BJ (cell line): Measurements from ENCODE around the gene PLBD2. TPM values are rescaled to one million over a fixed set of nuclear protein-coding genes. Genes with fewer than 3 reads are reported as not detected.

Experiments
- CTCF ChIA-PET: fragments of 350-600 bp; formaldehyde crosslinking; extraction: SDS; loops from one replicate; lab custom pipeline; 2021; ENCODE audit warnings: antibody characterized with exemption, inconsistent platforms; lab: Yijun Ruan, JAX
- POLR2A ChIA-PET: fragments of 300-600 bp; sonication (Branson Sonifier 250); formaldehyde crosslinking; extraction: SDS; loops from one replicate; lab custom pipeline; 2021; ENCODE audit warnings: antibody characterized with exemption; lab: Charles Lee
- DNase-seq: peaks from one replicate; pipeline ENCODE4 v3.0.0-alpha.2; 2011; ENCODE audit warnings: low read depth
- H3K27me3 ChIP-seq: 2 replicates; pipeline ENCODE4 v1.6.0; 2011; ENCODE audit warnings: low read length; ENCODE audit not compliant: control insufficient read depth, insufficient read depth
- H3K36me3 ChIP-seq: 2 replicates; pipeline ENCODE4 v1.5.1; 2011; ENCODE audit warnings: low read length; ENCODE audit not compliant: control insufficient read depth, insufficient read depth
- H3K4me3 ChIP-seq: 2 replicates; pipeline ENCODE4 v1.5.1; 2011; ENCODE audit warnings: low read depth, mild to moderate bottlenecking, control low read depth, low read length
- polyA plus RNA-seq: library from polyadenylated mRNA; depleted of rRNA; stranded (reverse); fragments of >200 nt; gene quantifications from 2 replicates; pipeline ENCODE4 v1.2.3, GENCODE V29; 2011
- TF ChIP-seq, protein P1 (sequence below): IDR thresholded peaks from 2 replicates; pipeline ENCODE4 v1.5.1; 2011; ENCODE audit warnings: low read depth, mild to moderate bottlenecking, control low read depth, inconsistent platforms, low read length, moderate library complexity; ENCODE audit not compliant: insufficient read depth

PLBD2 gene
- polyA plus RNA-seq, 1 experiment: 30.9 TPM

DNA sequence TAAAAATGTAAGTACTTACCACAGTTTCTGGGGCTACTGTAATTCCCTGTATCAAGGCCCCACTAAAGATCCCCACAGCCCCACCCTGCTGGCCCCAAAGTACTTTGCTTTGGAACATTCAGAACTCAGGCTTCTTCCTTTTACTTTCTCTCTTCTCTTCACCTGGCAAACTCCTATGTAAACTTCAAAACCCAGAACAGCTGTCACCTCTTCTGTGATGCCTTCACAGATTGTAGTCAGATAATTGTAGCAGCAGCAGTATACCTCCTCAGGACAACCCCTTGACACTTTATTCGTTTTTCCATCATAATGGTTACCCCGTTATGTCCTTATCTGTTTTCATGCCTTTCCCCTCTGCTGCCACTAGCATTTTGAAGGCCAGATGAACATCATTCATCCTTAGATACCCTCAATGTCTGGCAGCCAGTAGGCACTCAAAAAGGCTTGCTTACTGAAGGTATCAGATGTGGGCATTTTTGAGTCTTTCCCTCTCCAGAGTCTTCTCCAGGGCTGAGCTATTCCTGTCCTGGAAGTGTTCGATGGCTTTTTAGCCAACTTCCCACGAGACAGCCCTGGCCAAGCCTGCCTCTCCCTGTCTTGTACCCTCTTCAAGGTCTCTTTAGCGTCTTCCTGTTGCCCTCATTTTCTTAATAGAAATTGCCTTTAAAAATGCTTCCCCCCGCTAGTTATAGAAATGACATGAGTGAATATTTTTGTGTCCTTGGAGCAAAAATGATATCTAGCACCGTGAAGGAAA, 7.4 kb downstream of the PLBD2 start:
- CTCF ChIA-PET: no interaction called here
- no peak for DNase-seq
- peaks cover 4% of the 10 kb centered on the region for H3K36me3 ChIP-seq
- H3K4me3 ChIP-seq: no peak overlapping the region
- POLR2A ChIA-PET: no interaction called here
- no peaks in the 10 kb centered on the region for H3K27me3 ChIP-seq
- TF ChIP-seq, protein P1, sequence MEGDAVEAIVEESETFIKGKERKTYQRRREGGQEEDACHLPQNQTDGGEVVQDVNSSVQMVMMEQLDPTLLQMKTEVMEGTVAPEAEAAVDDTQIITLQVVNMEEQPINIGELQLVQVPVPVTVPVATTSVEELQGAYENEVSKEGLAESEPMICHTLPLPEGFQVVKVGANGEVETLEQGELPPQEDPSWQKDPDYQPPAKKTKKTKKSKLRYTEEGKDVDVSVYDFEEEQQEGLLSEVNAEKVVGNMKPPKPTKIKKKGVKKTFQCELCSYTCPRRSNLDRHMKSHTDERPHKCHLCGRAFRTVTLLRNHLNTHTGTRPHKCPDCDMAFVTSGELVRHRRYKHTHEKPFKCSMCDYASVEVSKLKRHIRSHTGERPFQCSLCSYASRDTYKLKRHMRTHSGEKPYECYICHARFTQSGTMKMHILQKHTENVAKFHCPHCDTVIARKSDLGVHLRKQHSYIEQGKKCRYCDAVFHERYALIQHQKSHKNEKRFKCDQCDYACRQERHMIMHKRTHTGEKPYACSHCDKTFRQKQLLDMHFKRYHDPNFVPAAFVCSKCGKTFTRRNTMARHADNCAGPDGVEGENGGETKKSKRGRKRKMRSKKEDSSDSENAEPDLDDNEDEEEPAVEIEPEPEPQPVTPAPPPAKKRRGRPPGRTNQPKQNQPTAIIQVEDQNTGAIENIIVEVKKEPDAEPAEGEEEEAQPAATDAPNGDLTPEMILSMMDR: no peak

DNA sequence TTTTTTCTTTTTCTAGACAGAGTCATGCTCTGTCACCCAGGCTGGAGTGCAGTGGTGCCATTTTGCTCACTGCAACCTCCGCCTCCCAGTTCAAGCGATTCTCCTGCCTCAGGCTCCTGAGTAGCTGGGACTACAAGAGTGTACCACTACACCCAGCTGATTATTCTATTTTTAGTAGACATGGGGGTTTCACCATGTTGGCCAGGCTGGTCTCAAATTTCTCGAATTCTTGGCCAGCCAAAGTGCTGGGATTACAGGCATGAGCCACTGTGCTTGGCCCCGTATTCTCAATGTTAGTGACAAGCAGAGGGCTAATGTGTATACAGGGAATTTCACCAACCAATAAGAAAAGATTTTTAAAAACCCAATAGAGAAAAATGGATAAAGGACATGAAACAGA, 8.4 kb downstream of the PLBD2 start:
- POLR2A ChIA-PET: no interaction called here
- Histone ChIP-seq H3K36me3 (peaks cover 5% of the 10 kb centered on the region), H3K27me3 (no peaks in the 10 kb centered on the region), H3K4me3 (no peak overlapping the region)
- TF ChIP-seq, protein P1: no peak
- CTCF ChIA-PET: interaction anchor here (0.8 kb wide), 1 partner anchor 141 kb away, joined by 3 read pairs; no protein-coding TSS in a partner anchor
- no peak for DNase-seq

DNA sequence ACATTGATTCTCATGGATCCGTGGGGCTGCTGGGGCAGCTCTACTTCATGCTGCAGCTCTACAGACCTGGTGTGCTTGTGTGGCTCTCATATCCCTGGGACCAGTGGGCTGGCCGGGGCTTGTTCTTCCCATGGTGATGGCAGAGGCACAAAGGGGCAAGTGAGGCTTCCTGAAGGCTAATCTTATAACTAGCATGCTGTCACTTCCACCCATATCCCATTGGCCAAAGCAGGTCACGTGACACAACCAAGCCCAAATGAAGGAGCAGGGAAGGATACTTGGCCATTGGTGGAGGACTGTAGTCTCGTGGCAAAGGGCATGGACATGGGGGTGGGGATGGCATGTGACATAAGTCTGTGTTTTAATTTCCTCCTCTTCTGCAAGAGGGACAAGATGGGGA, 9.9 kb downstream of the PLBD2 start:
- no peak for DNase-seq
- CTCF ChIA-PET: interaction anchor here (0.9 to 2.0 kb wide), 2 partner anchors 9 to 37 kb away, joined by 3 to 4 read pairs; no protein-coding TSS in a partner anchor
- TF ChIP-seq, protein P1: no peak
- H3K4me3 ChIP-seq: no peak overlapping the region
- H3K36me3 ChIP-seq: peaks cover 6% of the 10 kb centered on the region
- POLR2A ChIA-PET: no interaction called here
- no peaks in the 10 kb centered on the region for H3K27me3 ChIP-seq

DNA sequence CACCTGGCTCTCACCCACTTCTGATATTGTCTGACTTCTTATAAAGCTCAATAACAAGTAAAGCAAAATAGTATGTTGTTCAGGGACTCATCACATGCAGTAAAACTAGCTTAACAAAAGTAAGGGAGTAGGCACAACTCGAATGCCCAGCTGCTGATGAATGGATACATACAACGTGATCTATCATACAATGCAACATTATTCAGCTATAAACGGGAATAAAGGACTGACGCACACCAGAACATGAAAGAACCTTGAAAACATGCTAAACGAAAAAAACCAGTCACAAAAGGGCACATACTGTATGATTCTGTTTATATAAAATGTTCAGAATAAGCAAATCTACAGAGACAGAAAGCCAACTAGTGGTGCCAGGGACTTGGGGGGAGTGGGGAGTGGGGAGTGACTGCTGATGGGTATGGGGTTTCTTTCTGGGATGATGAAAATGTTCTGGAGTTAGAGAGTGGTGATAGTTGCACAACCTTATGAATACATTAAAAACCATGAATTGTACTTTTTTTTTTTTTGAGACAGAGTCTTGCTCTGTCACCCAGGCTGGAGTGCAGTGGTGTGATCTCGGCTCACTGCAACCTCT, 11.1 kb downstream of the PLBD2 start:
- Histone ChIP-seq H3K36me3 (peaks cover 7% of the 10 kb centered on the region), H3K4me3 (no peak overlapping the region), H3K27me3 (no peaks in the 10 kb centered on the region)
- ChIA-PET POLR2A (no interaction called here), CTCF (interaction anchor here (0.9 to 2.0 kb wide), 2 partner anchors 8 to 36 kb away, joined by 3 to 4 read pairs; no protein-coding TSS in a partner anchor)
- TF ChIP-seq, protein P1: no peak
- DNase-seq: no peak

DNA sequence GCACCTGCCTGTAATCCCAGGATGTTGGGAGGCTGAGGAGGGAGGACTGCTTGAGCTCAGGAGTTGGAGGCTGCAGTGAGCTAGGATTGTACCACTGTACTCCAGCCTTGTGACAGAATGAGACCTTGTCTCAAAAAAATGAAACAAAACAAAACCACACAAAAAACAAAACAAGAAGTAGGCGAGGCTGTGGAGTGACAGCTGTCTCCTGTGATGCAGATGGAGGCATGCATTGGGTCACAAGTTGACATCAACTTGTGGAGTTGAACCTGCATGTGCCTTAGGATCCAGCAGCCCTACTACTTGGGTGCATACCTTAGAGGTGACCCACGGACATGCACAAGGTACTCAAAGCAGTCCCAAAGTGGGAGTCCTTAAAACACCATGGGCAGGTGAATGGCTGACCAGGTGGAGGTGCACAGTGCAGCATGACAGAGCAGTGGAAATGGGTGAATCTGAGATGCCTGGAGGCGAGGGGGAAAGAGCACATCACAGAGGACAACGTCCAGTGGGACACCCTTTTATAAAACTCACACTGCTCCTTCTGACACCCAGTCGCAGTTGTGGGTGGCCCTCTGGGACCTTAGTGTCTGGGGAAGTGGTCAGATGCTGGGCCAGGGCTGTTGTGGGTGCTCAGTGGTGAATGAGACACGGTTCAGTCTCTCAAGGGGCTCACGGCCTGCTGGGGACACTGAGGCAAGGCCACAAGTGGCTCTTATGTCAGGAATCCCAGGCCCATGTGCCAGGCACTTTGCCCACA, 12.7 kb downstream of the PLBD2 start:
- TF ChIP-seq, protein P1: no peak
- ChIA-PET CTCF (interaction anchor here (0.9 kb wide), 1 partner anchor 61 kb away, joined by 3 read pairs; no protein-coding TSS in a partner anchor), POLR2A (no interaction called here)
- H3K36me3 ChIP-seq: peaks cover 14% of the 10 kb centered on the region
- no peaks in the 10 kb centered on the region for H3K27me3 ChIP-seq
- H3K4me3 ChIP-seq: no peak overlapping the region
- no peak for DNase-seq
